Activated CD4-positive, alpha-beta T cell treated with anti-CD3 and anti-CD28 coated beads, Interleukin-2, amount 10 ng/mL, durations not matched to agents 7 days and 5 days (primary cell): ENCODE measurements around the gene ING2. TPM values are rescaled to one million over a fixed set of nuclear protein-coding genes. Genes with fewer than 3 reads are reported as not detected.
"Not testable (repeated sequence)": the region's sequence is repeated elsewhere in the genome, so short reads cannot be mapped to it uniquely, and the experiment has no call there.

Source experiments
- CTCF ChIA-PET: fragments of 350-600 bp; sonication (Branson Sonifier 250); formaldehyde crosslinking; loops from one replicate; lab custom pipeline; 2021; ENCODE audit warnings: antibody characterized with exemption; lab: Charles Lee
- POLR2A ChIA-PET: fragments of 350-600 bp; sonication (Branson Sonifier 250); formaldehyde crosslinking; loops from one replicate; lab custom pipeline; 2021; ENCODE audit warnings: antibody characterized with exemption; lab: Charles Lee
- DNase-seq: peaks from one replicate; pipeline ENCODE4 v3.0.0-alpha.2; 2020
- H3K27ac Mint-ChIP-seq: one replicate; pipeline ENCODE4 v1.8.0; 2021; ENCODE audit warnings: mild to moderate bottlenecking, moderate library complexity, mixed read lengths
- H3K27me3 Mint-ChIP-seq: one replicate; pipeline ENCODE4 v1.8.0; 2021; ENCODE audit warnings: mixed read lengths
- H3K36me3 Mint-ChIP-seq: one replicate; pipeline ENCODE4 v1.8.0; 2021; ENCODE audit warnings: low read depth, mixed read lengths
- H3K4me1 Mint-ChIP-seq: one replicate; pipeline ENCODE4 v1.8.0; 2021; ENCODE audit warnings: mixed read lengths
- H3K4me3 Mint-ChIP-seq: one replicate; pipeline ENCODE4 v1.8.0; 2021; ENCODE audit warnings: mild to moderate bottlenecking, moderate library complexity, mixed read lengths
- H3K9me3 Mint-ChIP-seq: one replicate; pipeline ENCODE4 v1.8.0; 2021; ENCODE audit warnings: mixed read lengths
- total RNA-seq, 2 experiments: library from RNA; stranded (reverse); gene quantifications; one replicate each; pipeline ENCODE4 v1.2.3, GENCODE V29; 2021

Gene ING2, protein sequence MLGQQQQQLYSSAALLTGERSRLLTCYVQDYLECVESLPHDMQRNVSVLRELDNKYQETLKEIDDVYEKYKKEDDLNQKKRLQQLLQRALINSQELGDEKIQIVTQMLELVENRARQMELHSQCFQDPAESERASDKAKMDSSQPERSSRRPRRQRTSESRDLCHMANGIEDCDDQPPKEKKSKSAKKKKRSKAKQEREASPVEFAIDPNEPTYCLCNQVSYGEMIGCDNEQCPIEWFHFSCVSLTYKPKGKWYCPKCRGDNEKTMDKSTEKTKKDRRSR
- total RNA-seq = 10 to 100 TPM; 11.5 to 12.8 TPM

GRCh38 chr4:183504930-183505610 is at the start of gene ING2:
ING2 (plus strand) TSS chr4:183505058; CDS start chr4:183505196, 138 bp downstream.
- H3K4me3 Mint-ChIP-seq = peak within 1 kb of the TSS; percentile 94
- ChIA-PET CTCF (interaction anchor here (1.4 kb wide), 1 partner anchor 11 kb away, joined by 5 read pairs; no protein-coding TSS in a partner anchor), POLR2A (no interaction called here)

DNA sequence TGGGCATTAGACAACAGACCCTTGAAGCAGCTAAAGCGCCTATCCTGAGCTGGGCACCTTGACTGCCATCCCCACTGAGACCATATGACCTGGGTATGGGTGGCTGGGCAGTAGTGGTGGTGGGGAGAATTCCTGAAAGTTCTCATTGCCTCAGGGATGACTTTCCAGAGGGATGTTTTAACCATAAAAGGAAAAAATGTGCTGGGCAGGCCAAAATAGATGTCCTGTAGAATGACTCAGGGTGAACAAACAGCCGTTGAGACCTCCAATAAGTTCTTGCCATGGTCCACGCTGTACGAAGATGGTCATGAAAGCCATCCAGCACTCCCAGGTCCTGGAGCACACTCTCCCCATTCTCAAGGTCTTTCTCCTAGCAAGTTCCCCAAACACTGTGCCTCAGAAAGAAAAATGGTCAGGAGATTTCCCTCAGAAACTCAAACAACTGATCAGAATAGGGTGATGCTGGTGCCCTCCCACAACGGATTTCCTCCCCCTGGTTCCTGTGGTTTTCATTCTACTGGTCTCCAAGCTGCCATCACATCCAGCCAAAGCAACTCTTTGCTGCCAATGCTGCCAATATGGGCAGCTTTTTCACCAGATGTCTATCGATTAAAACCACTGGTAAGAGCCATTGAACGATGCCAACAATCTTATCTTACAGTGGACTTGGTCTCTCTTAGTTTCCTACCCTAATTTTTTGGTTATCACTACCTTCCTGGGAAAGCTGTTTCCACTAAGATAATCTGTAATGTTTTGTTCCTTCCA is 49.2 kb upstream of the ING2 start:
- Mint-ChIP-seq H3K27me3 (no peaks in the 10 kb centered on the region), H3K9me3 (peaks cover 2% of the 10 kb centered on the region), H3K36me3 (peaks cover 38% of the 10 kb centered on the region), H3K27ac (peak overlapping the region; percentile 28), H3K4me3 (no peak overlapping the region), H3K4me1 (peaks cover 22% of the 10 kb centered on the region)
- DNase-seq = peak; percentile 11
- ChIA-PET CTCF (interaction anchor here (1.0 kb wide), 1 partner anchor 19 kb away, joined by 3 read pairs; no protein-coding TSS in a partner anchor), POLR2A (no interaction called here)

More at GRCh38 chr4:183504930-183505610, at the start of gene ING2:
- Mint-ChIP-seq H3K36me3 (peaks cover 1% of the 10 kb centered on the region), H3K27me3 (no peaks in the 10 kb centered on the region), H3K4me1 (peaks cover 45% of the 10 kb centered on the region), H3K9me3 (no peaks in the 10 kb centered on the region), H3K27ac (peak within 1 kb of the TSS; percentile 97)
- no peak for DNase-seq

GRCh38 chr4:183458005-183458404 is 46.9 kb upstream of the ING2 start:
- ChIA-PET CTCF (no interaction called here), POLR2A (no interaction called here)
- Mint-ChIP-seq H3K27me3 (no peaks in the 10 kb centered on the region), H3K36me3 (peaks cover 24% of the 10 kb centered on the region), H3K4me3 (no peak overlapping the region), H3K27ac (no peak overlapping the region), H3K4me1 (peaks cover 19% of the 10 kb centered on the region), H3K9me3 (peaks cover 2% of the 10 kb centered on the region)
- DNase-seq = no peak

- H3K27me3 Mint-ChIP-seq, H3K27ac Mint-ChIP-seq, H3K4me1 Mint-ChIP-seq, H3K36me3 Mint-ChIP-seq, DNase-seq, H3K4me3 Mint-ChIP-seq: not testable (repeated sequence)
- peaks cover 11% of the 10 kb centered on the region for H3K9me3 Mint-ChIP-seq
- POLR2A ChIA-PET = interaction anchor here (0.7 kb wide), 2 partner anchors 104 to 802 kb away, joined by 3 to 6 read pairs; no protein-coding TSS in a partner anchor
- CTCF ChIA-PET = interaction anchor here (0.9 to 1.2 kb wide), 2 partner anchors 15 to 19 kb away, joined by 3 to 4 read pairs; no protein-coding TSS in a partner anchor
Observed at GRCh38 chr4:183463903-183464619, 40.8 kb upstream of the ING2 start.

DNA sequence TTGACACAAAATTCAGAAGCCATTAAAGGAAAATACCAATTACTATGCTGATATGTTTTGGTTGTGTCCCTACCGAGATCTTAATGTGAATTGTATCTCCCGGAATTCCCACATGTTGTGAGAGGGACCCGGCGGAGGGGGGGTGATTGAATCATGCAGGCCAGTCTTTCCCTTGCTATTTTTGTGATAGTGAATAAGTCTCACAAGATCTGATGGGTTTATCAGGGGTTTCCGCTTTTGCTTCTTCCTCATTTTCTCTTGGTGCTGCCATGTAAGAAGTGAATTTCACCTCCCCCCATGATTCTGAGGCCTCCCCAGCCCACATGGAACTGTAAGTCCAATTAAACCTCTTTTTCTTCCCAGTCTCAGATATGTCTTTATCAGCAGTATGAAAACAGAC is 39.0 kb upstream of the ING2 start:
- CTCF ChIA-PET = not testable (repeated sequence)

GRCh38 chr4:183467246-183467645 is 37.6 kb upstream of the ING2 start:
- Mint-ChIP-seq H3K4me3 (no peak overlapping the region), H3K27ac (no peak overlapping the region), H3K27me3 (no peaks in the 10 kb centered on the region), H3K9me3 (peaks cover 11% of the 10 kb centered on the region), H3K4me1 (no peaks in the 10 kb centered on the region), H3K36me3 (no peaks in the 10 kb centered on the region)
- DNase-seq = no peak
- ChIA-PET CTCF (no interaction called here), POLR2A (no interaction called here)

More for the DNA sequence above, 39.0 kb upstream of the ING2 start:
- H3K36me3 Mint-ChIP-seq, H3K4me3 Mint-ChIP-seq, POLR2A ChIA-PET, H3K27me3 Mint-ChIP-seq, H3K4me1 Mint-ChIP-seq, H3K27ac Mint-ChIP-seq, DNase-seq: not testable (repeated sequence)
- peaks cover 11% of the 10 kb centered on the region for H3K9me3 Mint-ChIP-seq

DNA sequence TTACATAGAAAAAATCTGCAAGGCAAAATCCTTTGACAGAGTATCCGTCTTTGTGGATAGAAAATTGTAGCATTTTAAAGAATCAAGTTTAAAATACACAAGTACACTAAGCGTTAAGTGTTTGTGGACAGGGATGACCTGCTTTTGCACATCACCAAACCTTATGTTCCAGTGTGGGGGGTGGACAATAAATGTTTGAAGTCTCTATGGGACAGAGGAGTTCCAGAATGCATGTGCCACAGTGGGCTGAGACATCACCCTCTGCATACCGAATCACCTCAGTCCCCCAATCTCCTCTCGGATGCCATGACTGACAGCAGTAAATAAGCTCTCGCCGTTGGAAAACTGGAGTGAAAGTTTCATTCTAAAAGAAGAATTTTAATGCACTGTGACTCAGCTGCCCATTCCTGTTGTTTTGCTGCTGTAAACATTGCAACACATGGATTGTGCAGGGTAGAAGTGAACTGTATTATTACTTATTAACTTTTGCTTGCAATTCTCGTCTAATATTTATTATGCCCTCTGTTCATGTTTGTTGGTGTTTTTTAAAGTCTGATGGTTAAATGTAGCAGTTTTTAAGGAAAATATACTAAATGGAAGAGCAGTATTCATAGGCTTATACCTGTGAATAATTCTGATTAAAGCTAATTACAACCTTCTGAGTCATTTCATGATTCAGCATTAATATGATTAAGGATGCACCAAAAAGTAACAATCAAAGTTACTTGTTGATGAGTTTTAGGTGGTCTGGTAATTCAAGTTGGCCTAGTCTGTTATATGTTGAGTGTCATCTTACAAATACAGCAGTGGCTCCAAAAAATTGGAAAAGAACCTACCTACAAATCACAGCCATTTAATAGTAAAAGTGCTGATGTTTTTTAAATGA is 36.4 kb upstream of the ING2 start:
- Mint-ChIP-seq H3K4me3 (no peak overlapping the region), H3K27me3 (no peaks in the 10 kb centered on the region), H3K27ac (no peak overlapping the region), H3K9me3 (peaks cover 9% of the 10 kb centered on the region), H3K36me3 (no peaks in the 10 kb centered on the region), H3K4me1 (no peaks in the 10 kb centered on the region)
- ChIA-PET POLR2A (no interaction called here), CTCF (no interaction called here)
- no peak for DNase-seq

DNA sequence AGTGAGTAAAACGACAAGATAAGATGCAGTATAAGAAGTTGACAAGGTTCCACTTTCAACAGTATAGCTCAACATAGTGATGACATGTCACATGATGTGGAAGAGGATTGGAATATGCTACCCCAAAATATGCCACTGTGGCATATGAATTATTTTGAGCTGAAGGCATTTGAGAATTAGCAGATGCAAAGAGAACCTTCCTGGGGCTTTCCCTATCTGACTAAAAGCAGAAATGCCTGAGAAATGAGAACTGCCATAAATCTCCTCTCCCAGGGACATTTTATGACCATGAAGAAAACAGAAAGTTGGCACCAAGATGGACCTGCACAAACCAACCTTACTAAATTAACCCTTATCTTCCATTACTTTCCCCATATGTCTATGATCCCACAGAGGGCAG is 35.6 kb upstream of the ING2 start:
- ChIA-PET POLR2A (no interaction called here), CTCF (interaction anchor here (0.7 kb wide), 1 partner anchor 9 kb away, joined by 3 read pairs; no protein-coding TSS in a partner anchor)
- Mint-ChIP-seq H3K27me3 (no peaks in the 10 kb centered on the region), H3K9me3 (peaks cover 4% of the 10 kb centered on the region), H3K4me1 (no peaks in the 10 kb centered on the region), H3K27ac (no peak overlapping the region), H3K36me3 (no peaks in the 10 kb centered on the region), H3K4me3 (no peak overlapping the region)
- no peak for DNase-seq

DNA sequence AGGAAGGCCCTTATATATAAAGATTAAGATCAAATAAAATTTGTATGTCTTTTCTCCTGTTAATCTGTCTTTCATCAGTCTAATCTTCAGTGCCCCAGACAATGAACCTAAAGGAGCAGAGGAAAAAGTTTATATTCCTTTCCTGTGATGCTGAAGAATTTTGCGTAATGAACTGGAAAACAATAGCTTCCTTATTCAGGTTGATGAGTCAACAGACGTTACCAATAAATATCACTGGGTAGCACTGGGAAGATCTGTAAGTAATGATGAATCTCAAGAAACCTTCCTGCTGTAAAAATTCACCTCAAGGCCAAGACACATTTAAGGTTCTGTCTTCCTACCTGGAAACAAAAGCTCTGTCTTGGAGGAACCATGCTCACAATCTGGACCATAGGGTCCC is 34.9 kb upstream of the ING2 start:
- ChIA-PET POLR2A (no interaction called here), CTCF (no interaction called here)
- Mint-ChIP-seq H3K36me3 (no peaks in the 10 kb centered on the region), H3K27me3 (no peaks in the 10 kb centered on the region), H3K4me1 (no peaks in the 10 kb centered on the region), H3K9me3 (peaks cover 3% of the 10 kb centered on the region), H3K27ac (no peak overlapping the region), H3K4me3 (no peak overlapping the region)
- DNase-seq = no peak

GRCh38 chr4:183470821-183471220 is 34.0 kb upstream of the ING2 start:
- no peak for DNase-seq
- Mint-ChIP-seq H3K4me3 (no peak overlapping the region), H3K27me3 (no peaks in the 10 kb centered on the region), H3K4me1 (no peaks in the 10 kb centered on the region), H3K9me3 (peaks cover 3% of the 10 kb centered on the region), H3K27ac (no peak overlapping the region), H3K36me3 (no peaks in the 10 kb centered on the region)
- POLR2A ChIA-PET = no interaction called here
- CTCF ChIA-PET = no interaction called here

DNA sequence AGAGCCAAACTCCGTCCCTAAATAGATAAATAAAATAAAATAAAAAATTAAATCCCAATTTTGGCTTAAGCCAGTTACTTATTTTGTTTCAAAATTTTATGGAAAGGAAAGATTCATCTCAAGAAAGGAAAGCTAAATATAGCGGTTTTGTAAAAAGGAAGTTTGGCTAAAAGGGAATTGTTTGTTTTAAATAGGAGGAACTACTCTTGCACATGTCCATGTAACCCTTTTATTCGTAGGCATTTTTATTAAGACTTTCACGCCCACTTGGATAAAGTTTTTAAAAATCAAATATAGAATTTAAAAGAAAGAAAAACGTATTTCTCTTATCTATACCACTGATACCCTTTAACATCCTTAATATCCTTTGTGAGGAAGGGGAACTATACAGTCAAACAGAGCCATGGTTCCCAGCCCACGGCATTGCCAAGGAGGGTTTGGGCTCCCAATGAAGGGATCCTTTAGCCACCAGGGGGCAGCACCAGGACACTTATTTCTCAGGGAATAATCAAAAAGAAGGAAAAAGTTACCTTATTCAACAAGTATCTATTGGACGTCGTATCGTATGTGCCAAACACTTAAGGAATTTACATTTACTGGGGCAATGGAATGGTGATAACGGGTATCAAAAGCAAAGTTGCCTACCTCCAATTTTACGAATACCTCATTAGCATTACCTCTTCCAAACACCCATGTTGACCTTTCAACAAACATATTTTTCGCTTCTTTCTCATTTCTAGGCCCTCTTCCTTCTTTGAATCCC is 32.7 kb upstream of the ING2 start:
- H3K36me3 Mint-ChIP-seq = no peaks in the 10 kb centered on the region
- H3K9me3 Mint-ChIP-seq = peaks cover 3% of the 10 kb centered on the region
- H3K27ac Mint-ChIP-seq = no peak overlapping the region
- H3K4me3 Mint-ChIP-seq = no peak overlapping the region
- ChIA-PET POLR2A (no interaction called here), CTCF (interaction anchor here (0.6 kb wide), 1 partner anchor 15 kb away, joined by 4 read pairs; no protein-coding TSS in a partner anchor)
- no peaks in the 10 kb centered on the region for H3K27me3 Mint-ChIP-seq
- H3K4me1 Mint-ChIP-seq = no peaks in the 10 kb centered on the region
- peak; percentile 85 for DNase-seq
